GM19043 (cell line): Measurements from ENCODE around the gene ZDHHC14.
A peak's percentile ranks its signal among the peaks of the same experiment; 100 is the strongest.
"Not testable (repeated sequence)": the region's sequence is repeated elsewhere in the genome, so short reads cannot be mapped to it uniquely, and the experiment has no call there.

ENCODE experiments used
- ATAC-seq: cut with Tn5 transposase; IDR thresholded peaks from one replicate; pipeline ENCODE4 v1.9.1; 2021; ENCODE audit warnings: low read depth; ENCODE audit not compliant: unreplicated experiment

Gene ZDHHC14

DNA sequence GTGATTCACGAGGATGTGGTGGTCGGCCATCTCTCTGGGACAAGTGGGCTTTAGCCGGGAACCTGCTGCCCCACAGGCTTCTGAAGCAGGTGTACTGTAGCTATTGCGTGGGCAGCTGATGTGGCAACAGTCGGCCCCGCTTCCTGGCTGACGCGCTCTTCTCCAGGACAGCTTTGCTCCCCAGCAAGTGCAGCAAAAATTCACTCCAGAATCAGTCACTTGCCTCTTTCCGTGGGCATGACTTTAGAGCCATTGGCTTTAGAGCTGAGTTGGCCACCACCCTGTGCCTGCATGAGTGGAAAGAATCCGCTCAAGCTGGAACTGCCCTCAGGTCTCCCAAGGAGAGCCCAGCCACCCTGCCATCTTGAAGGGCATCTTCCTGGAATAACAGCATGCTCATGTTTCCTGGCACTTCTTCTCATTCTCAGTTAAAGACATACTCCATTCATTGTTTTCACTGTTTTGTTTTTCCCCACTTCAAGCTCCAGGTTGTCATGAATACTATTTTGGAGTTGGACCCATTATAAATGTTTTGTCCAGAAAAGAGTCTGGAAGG lies 178.3 kb downstream of the ZDHHC14 start:
- ATAC-seq: no peak

DNA sequence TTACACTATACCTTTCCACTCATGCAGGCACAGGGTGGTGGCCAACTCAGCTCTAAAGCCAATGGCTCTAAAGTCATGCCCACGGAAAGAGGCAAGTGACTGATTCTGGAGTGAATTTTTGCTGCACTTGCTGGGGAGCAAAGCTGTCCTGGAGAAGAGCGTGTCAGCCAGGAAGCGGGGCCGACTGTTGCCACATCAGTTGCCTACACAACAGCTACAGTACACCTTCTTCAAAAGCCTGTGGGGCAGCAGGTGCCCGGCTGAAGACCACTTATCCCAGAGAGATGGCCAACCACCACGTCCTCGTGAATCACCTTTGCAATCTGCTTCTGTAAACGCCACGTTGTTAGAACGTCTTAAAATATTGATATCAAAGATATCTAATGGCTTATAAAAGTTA lies 179.1 kb downstream of the ZDHHC14 start:
- not testable (repeated sequence) for ATAC-seq

DNA sequence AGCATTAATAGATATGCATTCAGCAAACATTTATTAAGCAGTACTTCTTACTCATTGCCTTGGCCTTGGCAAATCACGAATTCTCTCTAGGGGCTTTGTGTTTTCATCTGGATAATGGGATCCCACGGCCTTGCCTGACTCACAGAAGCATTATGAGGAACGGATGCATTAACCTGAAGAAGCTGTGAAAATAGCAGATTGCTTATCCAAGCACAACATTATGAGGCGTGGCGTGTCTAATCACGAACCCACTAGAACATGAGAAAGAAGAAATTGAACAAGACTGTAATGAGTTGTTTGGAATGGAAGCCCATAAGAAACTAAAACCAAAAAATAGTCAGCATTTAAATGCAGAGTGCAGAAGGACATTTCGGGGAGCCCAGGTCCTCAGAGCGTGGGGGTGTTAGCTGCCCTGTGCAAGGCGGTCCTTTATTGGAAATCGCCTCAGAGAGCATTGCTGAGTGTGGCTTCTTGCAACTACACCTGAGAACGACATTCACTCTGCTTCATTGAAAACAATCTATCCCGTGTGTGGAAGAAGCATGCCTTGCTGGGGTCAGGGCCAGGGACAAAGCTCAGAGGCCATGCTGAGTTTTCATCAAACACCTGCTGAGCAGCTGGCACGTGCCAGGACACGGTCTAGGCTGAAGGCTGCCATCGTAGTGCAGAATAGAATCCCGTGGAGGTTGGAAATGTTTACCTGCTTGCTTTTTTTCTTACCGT lies 179.9 kb downstream of the ZDHHC14 start:
- no peak for ATAC-seq

DNA sequence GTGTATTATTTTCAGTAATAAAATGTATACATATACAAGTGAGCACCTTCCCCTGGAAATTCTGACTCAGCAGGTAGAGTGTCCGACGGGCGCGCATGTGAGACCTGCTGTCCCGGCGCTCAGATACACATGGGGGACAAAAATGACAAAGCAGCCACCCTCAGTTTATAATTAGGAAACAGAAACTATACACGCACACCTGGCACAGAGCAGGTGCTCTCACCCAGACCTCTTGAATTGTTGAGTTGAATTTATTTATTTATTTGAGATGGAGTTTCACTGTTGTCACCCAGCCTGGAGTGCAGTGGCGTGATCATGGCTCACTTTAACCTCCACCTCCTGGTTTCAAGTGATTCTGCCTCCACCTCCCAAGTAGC lies 180.4 kb downstream of the ZDHHC14 start:
- peak; percentile 23 for ATAC-seq

DNA sequence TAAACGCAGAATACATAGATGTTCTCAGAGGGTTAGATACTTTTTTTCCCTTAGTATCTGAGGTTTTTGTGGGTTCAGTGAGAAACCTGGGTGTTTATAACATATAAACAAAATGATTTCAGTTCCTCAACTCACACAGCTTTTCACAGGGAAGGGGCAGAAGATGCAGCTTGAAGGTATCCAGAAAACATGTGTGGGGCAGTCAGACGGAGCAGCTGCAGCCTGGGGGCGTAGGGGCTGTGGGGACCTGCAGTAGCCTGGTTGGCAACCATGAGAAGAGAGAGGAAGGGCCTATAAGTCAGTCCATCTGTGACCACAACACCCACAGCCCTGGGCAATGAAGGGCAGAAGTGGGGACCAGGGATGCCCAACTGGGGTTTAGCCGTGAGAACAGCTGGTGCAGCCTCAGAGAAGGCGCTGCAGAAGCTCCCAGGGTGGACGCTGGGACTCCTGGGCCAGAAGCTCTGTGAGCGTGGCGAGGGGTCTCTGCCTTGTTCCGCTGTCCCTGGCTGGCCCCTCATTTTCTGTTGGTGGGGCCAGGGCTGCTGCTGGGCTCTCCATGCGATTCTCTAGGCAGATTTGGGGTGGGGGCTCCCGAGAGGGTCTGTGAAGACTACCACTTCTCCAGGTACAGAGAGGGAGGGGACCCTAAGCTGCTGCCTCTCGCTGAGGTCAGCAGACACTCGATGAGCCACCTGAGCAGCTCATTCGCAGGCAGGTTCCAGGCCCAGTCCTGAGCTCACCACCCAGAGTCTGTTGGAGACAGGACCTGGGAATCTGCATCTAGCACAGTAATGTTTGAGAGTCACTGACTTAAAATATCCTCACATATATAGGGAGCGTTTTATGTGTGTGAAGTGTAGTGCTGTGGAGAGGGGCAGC lies 181.2 kb downstream of the ZDHHC14 start:
- peak; percentile 30 for ATAC-seq

DNA sequence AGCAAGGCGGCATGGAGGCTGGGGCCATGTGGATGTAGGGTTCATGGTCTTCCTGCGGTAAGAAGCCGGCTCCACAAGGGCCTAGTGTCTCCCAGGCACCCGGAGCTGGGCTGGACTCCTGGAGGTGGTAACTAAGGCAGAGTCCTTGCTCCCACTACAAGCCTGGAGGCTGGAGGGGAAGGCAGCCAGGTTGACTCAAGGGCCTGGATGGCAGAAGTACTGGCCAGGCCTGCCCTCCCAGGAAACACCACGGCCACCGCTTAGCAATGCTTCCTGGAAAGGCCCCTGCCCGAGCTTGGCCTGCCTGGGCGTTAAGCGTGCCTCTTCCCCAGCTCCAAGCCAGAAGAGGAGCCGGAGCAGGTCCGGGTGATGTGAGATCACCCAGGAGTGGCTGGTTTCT lies 182.0 kb downstream of the ZDHHC14 start:
- ATAC-seq: no peak

DNA sequence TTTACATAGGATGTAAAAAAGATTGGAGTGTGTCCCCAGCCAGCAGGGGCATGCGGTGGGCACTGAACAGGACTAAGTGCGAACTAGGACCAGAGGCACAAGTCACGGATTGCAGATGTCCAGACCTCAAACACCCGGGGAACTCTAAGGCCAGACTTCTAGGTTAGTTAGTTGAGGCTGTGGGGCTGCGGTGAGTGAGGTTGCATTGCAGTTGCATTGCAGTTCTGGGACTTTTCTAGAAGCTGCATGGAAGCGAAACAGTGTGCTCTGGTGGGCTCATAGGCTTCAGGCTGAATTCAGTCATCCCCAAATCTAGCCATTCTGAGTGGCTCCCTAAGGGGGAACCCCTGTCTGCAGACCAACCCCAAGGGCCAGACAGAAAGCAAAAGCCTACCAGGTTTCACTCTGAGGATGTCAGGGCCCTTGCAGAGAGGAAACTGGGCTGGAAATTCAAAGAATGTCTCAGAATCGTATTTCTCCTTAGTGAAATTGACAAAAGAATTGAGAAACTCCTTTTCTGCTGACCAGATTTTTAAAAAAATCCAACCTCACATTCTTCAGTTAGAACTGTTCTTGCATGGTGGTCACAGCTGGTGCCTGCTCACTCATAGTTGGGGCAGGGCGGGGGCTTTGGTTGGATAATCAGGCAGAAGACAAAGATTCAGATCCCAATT lies 182.8 kb downstream of the ZDHHC14 start:
- ATAC-seq: peak; percentile 60

DNA sequence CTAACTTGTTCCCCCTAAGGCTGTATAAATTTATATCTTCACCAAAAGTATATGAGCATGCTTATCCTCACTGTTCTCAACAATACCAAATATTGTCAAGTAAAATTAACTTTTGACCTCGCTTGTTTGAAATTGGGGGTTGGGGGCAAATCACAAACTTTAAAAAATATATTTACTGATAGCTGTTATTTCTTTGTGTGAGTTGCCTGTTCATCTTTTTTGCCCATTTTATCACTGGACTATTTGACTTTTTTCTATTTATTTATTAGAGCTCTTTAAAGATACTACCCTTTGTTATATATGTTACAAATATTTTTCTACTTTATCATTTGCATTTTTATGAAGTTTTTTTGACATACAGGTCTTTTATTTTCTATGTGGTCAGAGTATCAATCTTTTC lies 187.7 kb downstream of the ZDHHC14 start:
- ATAC-seq: no peak

DNA sequence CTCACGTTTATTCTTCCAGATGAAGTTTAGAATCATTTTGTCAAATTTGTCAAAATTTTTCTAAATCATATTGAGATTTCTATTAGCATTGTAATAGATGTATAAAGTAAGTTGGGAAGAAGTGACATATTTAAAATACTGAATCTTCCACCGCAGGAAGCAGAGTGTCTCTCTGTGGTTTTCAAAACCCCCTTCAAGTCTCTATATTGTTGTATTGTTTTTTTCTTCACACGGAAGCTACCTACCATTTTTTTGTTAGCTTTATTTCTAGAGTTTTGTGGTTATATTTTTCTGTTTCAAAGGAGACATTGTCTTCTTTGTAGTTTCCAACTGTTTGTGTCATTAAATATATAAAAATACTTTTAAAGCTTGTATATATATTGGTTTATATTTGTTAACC lies 188.6 kb downstream of the ZDHHC14 start:
- ATAC-seq: no peak

DNA sequence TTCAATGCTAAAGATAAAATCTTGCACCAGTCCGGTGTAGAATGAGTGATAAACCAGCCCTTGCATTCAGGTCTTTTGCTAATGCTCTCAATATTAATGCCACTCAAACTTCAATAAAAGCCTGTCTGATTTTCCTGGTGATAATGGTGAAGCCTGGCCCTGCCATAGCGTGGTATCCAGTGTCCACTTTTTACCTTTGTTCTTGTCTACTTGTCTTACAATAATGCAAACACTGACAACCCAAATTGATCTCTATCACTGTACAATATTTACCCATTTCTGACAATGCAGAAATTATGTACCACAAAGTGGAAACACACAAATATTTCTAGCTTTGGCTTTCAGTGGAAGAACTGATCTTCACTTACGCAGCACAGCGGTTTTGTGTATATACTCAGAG lies 189.1 kb downstream of the ZDHHC14 start:
- ATAC-seq: no peak

DNA sequence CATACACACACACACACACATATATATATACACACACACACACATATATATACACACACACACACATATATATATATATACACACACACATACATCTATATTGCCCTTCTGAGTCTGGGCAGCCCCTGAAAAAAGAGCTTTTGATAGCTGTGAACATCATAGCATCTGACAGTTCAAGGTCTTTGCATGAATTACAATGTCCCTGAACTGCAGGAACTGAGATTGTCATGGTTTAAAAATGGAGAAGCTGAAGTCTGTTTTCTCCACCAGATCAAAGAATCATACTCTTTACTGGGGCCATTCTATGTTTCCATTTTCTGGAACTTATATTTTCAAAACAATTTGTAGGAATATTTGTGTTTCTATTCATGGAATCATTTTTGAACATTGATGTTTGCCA lies 189.8 kb downstream of the ZDHHC14 start:
- ATAC-seq: no peak

DNA sequence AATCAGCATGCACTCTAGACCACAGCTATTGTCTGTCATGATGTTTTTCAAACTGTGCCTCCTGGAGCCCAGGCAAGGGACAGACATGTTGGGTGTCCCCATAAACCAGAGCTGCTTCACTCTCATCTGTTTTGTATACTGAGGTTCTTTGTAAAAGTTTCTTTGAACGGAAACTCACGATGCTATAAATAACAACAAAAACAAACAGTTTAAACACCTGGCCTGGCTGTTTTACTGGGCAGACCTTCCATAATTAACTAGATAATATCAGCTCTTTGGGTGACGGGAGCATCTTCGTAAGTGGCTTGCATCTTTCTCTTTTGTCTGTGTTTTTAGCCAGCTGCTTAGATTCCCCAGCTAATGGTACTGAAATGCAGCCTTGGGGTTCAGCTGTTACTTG lies 190.3 kb downstream of the ZDHHC14 start:
- peak; percentile 72 for ATAC-seq

DNA sequence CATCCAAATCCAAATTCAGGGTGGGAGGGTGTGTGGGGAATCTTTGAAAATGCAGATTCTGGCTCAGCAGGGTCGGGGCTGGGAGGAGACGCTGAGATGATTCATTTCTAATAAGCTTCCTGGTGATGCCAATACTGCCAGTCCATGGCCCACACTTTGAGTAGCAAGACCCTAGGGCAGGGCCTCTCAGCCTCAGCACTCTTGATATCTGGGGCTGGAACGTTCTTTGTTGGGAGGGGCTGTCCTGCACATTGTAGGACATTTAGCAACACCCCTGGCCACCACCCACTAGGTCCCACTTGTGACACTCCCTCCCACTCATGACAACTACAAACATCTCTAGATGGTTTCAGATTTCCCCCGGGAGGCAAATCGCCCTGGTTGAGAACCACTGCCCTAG lies 191.0 kb downstream of the ZDHHC14 start:
- ATAC-seq: no peak

DNA sequence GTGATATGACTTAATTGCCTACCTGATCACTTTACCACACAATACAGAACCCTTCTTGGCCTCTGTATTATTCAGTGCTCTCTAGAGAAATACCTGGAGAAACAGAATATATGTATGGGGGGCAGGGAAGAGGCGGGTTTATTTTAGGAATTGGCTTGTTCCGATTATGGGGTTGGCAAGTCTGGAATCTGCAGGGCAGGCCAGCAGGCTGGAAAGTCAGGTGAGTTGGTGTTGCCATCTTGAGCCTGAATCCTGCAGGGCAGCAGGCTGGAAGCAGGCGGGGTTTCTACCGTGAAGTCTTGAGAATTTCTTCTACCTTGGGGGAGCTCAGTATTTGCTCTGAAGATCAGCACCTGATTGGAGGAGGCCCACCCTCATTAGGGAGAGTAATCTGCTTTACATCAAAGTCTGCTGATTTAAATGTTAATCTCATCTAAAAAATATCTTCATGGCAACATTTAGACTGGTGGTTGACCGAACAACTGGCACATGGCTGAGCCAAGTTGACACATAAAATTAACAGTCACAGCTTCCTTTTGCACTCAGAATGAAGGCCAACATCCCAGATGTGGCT lies 193.9 kb downstream of the ZDHHC14 start:
- ATAC-seq: no peak

DNA sequence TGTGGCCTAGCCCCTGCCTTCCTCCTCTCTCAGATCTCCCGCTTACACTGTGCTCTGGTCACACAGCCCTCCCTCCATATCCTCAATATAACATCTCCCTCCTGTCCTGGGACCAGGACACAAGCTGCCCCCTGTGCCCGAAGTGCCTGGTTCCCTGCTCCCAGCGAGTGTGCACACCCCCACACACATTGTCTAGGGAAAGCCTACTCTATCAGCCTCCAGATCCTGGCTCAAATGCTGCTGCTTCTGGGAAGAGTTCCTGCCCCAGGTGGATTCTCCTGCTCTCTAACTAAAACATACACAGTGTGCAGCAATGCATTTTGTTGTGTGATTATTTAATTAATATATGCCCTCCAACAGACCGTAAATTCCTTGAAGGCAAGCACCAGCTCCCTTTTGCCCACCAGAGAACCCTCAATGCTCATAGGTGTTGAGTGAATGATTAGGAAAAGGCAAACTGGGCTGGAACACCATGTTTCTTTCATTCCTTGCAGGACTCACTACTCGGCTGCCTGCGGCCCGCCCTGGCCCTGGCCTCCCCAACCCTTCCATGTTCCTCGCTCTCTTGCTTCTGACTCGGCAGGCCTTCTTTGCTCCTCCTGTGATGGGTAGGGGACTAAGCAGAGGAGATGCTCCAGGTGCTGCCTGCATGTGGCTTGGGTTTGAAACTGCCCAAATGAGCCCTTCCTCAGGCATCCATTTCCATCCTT lies 194.6 kb downstream of the ZDHHC14 start:
- no peak for ATAC-seq

DNA sequence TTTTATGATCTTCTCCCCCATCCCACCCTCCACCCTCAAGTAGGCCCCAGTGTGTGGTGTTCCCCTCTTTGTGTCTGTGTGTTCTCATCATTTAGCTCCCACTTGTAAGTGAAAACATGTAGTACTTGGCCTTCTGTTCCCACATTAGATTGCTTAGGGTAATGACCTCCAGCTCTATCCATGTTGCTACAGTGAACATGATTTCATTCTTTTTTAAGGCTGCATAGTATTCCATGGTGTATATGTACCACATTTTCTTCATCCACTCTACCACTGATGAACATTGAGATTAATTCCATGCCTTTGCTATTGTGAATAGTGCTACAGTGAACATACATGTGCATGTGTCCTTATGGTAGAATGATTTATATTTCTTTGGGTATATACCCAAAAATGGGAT lies 196.0 kb downstream of the ZDHHC14 start:
- ATAC-seq: not testable (repeated sequence)

DNA sequence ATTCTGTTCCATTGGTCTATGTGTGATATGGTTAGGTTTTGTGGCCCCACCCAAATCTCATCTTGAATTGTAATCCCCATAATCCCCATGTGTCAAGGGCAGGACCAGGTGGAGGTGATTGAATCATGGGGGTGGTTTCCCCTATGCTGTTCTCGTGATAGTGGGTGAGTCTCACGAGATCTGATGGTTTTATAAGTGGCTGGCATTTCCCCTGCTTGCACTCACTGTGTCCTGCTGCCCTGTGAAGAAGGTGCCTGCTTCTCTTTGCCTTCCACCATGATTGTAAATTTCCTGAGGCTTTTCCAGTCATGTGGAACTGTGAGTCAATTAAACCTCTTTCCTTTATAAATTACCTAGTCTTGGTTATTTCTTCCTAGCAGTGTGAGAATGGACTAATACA lies 197.5 kb downstream of the ZDHHC14 start:
- ATAC-seq: not testable (repeated sequence)

DNA sequence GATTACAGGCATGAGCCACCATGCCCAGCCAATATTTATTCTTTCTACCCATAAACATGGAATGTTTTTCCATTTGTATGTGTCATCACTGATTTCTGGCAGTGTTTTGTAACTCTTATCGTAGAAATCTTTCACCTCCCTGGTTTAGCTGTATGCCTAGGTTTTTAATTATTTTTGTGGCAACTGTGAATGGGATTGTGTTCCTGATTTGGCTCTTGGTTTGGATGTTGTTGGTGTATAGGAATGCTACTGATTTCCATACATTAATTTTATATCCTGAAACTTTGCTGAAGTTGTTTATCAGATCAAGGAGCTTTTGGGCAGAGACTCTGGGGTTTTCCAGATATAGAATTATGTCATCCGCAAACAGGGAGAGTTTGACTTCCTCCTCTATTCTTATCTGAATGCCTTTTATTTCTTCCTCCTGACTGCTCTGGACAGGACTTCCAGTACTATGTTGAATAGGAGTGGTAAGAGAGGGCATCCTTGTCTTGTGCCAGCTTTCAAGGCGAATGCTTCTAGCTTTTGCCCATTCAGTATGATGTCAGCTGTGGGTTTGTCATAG lies 198.6 kb downstream of the ZDHHC14 start:
- no peak for ATAC-seq

DNA sequence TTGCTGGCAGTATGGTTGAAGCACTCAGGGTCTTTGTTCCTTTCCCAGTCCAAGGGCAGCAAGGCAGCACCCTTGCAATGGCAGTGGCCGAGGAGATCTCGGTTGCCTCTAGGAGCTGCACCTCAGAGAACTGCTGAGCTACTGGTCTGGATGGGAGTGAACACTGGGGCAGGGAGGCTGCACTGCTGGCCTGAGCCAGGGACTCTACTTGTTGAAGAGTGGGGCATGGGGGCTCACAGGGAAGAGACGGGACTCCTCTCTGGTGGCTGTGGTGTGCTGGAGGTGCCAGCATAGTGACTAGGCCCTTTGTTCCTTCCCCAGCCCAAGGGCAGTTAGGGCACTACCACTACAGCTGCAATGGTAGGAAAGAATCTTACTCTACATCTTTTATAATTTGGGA lies 203.0 kb downstream of the ZDHHC14 start:
- ATAC-seq: no peak
